Fibroblast of the conjunctiva (primary cell): ENCODE measurements around the gene ZNF529.

Experiments used
- DNase-seq: peaks from one replicate; pipeline ENCODE4 v3.0.0-alpha.2; 2010; ENCODE audit warnings: low read depth

Gene ZNF529

GRCh38 chr19:36508325-36508724 is 64.8 kb downstream of the ZNF529 start:
- DNase-seq, result no peak

- no peak for DNase-seq
Observed at GRCh38 chr19:36501973-36502372, 71.1 kb downstream of the ZNF529 start.

GRCh38 chr19:36497001-36497400 is 76.1 kb downstream of the ZNF529 start:
- no peak for DNase-seq
